ENCODE measurements around the gene PRR5.

GRCh38 chr22:44730022-44730393 lies 28.0 kb downstream of the PRR5 start:
- TF ChIP-seq, protein P1, sequence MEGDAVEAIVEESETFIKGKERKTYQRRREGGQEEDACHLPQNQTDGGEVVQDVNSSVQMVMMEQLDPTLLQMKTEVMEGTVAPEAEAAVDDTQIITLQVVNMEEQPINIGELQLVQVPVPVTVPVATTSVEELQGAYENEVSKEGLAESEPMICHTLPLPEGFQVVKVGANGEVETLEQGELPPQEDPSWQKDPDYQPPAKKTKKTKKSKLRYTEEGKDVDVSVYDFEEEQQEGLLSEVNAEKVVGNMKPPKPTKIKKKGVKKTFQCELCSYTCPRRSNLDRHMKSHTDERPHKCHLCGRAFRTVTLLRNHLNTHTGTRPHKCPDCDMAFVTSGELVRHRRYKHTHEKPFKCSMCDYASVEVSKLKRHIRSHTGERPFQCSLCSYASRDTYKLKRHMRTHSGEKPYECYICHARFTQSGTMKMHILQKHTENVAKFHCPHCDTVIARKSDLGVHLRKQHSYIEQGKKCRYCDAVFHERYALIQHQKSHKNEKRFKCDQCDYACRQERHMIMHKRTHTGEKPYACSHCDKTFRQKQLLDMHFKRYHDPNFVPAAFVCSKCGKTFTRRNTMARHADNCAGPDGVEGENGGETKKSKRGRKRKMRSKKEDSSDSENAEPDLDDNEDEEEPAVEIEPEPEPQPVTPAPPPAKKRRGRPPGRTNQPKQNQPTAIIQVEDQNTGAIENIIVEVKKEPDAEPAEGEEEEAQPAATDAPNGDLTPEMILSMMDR (IDR thresholded peaks at IDR 0.05 in 8 of 11, conservative IDR thresholded peaks at IDR 0.05 in 3 of 11): no peak
- no peak for TF ChIP-seq POLR2A (IDR thresholded peaks at IDR 0.05)
- TF ChIP-seq POLR2AphosphoS5 (IDR thresholded peaks at IDR 0.05): no peak
